HCT116 (cell line): ENCODE measurements around the gene RASL10A. TPM values are rescaled to one million over a fixed set of nuclear protein-coding genes. Genes with fewer than 3 reads are reported as not detected.

Experiments
- ATAC-seq: fragments of 200-7000 bp; cut with Tn5 transposase; 2 replicates; pipeline ENCODE4 v1.9.1; 2020; ENCODE audit warnings: mild to moderate bottlenecking, moderate library complexity
- BruUV-seq: library from RNA; stranded (reverse); fragments of 400-500 nt; replicated peaks from 2 replicates; lab custom pipeline; 2021; lab: Mats Ljungman, UMichigan
- CTCF ChIA-PET: fragments of 300-600 bp; sonication (Branson Sonifier 250); formaldehyde crosslinking; loops from one replicate; lab custom pipeline; 2021; ENCODE audit warnings: antibody characterized with exemption; lab: Charles Lee
- POLR2A ChIA-PET: fragments of 300-600, 350-600 bp; sonication (Branson Sonifier 250); formaldehyde crosslinking; loops from one replicate; lab custom pipeline; 2021; ENCODE audit warnings: antibody characterized with exemption; lab: Charles Lee
- RAD21 ChIA-PET, 2 experiments: fragments of 300-600 bp; sonication (Branson Sonifier 250); formaldehyde crosslinking; loops; one replicate each; lab custom pipeline; 2023; ENCODE audit warnings: low total read pairs in 2 of 2; ENCODE audit not compliant: uncharacterized antibody in 2 of 2, unreplicated experiment in 2 of 2, low non-redundant PET in 1 of 2; lab: Charles Lee
- DNase-seq: peaks from one replicate; pipeline ENCODE4 v3.0.0-alpha.2; 2010; ENCODE audit warnings: low read depth, low spot score
- H2AFZ ChIP-seq: fragments of 200-600 bp; shearing (Covaris generic), sonication (generic); 2 replicates; pipeline ENCODE4 v1.6.1; 2017; ENCODE audit warnings: low read depth, mixed run types, mixed read lengths, antibody characterized with exemption, low read length; ENCODE audit not compliant: poor library complexity, severe bottlenecking
- H3K27ac ChIP-seq: 2 replicates; pipeline ENCODE4 v1.5.1; 2012; ENCODE audit warnings: low read depth, low read length
- H3K27me3 ChIP-seq: fragments of 200-600 bp; sonication (generic); 2 replicates; pipeline ENCODE4 v1.6.1; 2016; ENCODE audit warnings: mixed run types, low read length, mixed read lengths; ENCODE audit not compliant: insufficient read depth
- H3K36me3 ChIP-seq, 2 experiments: fragments of 200-500 bp in 1 of 2; fragments of 200-600 bp in 1 of 2; sonication (Bioruptor generic) in 1 of 2; sonication (generic) in 1 of 2; 2 replicates each; pipeline versions ENCODE4 v1.5.1 to v1.6.1; 2014 to 2016; ENCODE audit warnings: low read length in 2 of 2, inconsistent platforms in 1 of 2, mixed read lengths in 1 of 2, mixed run types in 1 of 2; ENCODE audit not compliant: insufficient read depth in 2 of 2, control insufficient read depth in 1 of 2
- H3K4me1 ChIP-seq, 2 experiments: fragments of 200-600 bp in 1 of 2; sonication (generic) in 1 of 2; 2 replicates each; pipeline versions ENCODE4 v1.5.1 to v1.6.1; 2012 to 2017; ENCODE audit warnings: low read length in 2 of 2, inconsistent platforms in 1 of 2, mild to moderate bottlenecking in 1 of 2, mixed read lengths in 1 of 2, mixed run types in 1 of 2, moderate library complexity in 1 of 2; ENCODE audit not compliant: insufficient read depth in 2 of 2, control insufficient read depth in 1 of 2
- H3K4me2 ChIP-seq: fragments of 200-600 bp; sonication (generic); 2 replicates; pipeline ENCODE4 v1.6.1; 2017; ENCODE audit warnings: mixed run types, low read length, mixed read lengths
- H3K4me3 ChIP-seq, 2 experiments: fragments of 200-600 bp in 1 of 2; sonication (generic) in 1 of 2; replicated peaks in 1 of 2; 2 replicates each; pipeline ENCODE4 v1.5.1; 2011 to 2016; ENCODE audit warnings: low read length in 2 of 2, control low read depth in 1 of 2, low read depth in 1 of 2, mild to moderate bottlenecking in 1 of 2, mixed read lengths in 1 of 2, mixed run types in 1 of 2
- H3K79me2 ChIP-seq: fragments of 200-600 bp; sonication (generic); 2 replicates; pipeline ENCODE4 v1.6.1; 2017; ENCODE audit warnings: mild to moderate bottlenecking, mixed run types, low read length, moderate library complexity, mixed read lengths; ENCODE audit not compliant: insufficient read depth
- H3K9ac ChIP-seq: fragments of 200-600 bp; sonication (generic); 2 replicates; pipeline ENCODE4 v1.6.1; 2016; ENCODE audit warnings: low read length, mixed read lengths
- H3K9me2 ChIP-seq: fragments of 200-600 bp; sonication (generic), shearing (Covaris generic); 2 replicates; pipeline ENCODE4 v1.6.1; 2017; ENCODE audit warnings: mixed run types, mild to moderate bottlenecking, moderate library complexity; ENCODE audit not compliant: insufficient read depth
- H3K9me3 ChIP-seq, 2 experiments: fragments of 200-500 bp in 1 of 2; fragments of 200-600 bp in 1 of 2; sonication (Bioruptor generic) in 1 of 2; sonication (generic) in 1 of 2; 2 replicates each; pipeline ENCODE4 v1.6.1; 2014 to 2017; ENCODE audit warnings: low read length in 2 of 2, mixed read lengths in 2 of 2, inconsistent platforms in 1 of 2, low read depth in 1 of 2, mild to moderate bottlenecking in 1 of 2, mixed run types in 1 of 2, moderate library complexity in 1 of 2; ENCODE audit not compliant: control insufficient read depth in 1 of 2, insufficient read depth in 1 of 2
- H4K20me1 ChIP-seq: fragments of 200-600 bp; sonication (generic), shearing (Covaris generic); 2 replicates; pipeline ENCODE4 v1.6.1; 2017; ENCODE audit warnings: mixed run types, mild to moderate bottlenecking, moderate library complexity; ENCODE audit not compliant: insufficient read depth
- CBX3 ChIP-seq: IDR thresholded peaks from 2 replicates; pipeline ENCODE4 v1.6.1; 2012; ENCODE audit warnings: low read depth
- CEBPB ChIP-seq: IDR thresholded peaks from 2 replicates; pipeline ENCODE4 v1.6.1; 2012; ENCODE audit warnings: low read depth
- EGR1 ChIP-seq: IDR thresholded peaks from 2 replicates; pipeline ENCODE4 v1.6.1; 2012; ENCODE audit warnings: low read depth
- ELF1 ChIP-seq: IDR thresholded peaks from 2 replicates; pipeline ENCODE4 v1.6.1; 2012; ENCODE audit warnings: low read depth, borderline replicate concordance
- EZH2 ChIP-seq: fragments of 200-600 bp; sonication (generic); IDR thresholded peaks from 2 replicates; pipeline ENCODE4 v1.6.1; 2017; ENCODE audit warnings: antibody characterized with exemption, mixed run types
- FOSL1 ChIP-seq: IDR thresholded peaks from 2 replicates; pipeline ENCODE4 v1.6.1; 2012; ENCODE audit warnings: low read depth
- JUND ChIP-seq: IDR thresholded peaks from 2 replicates; pipeline ENCODE4 v1.6.1; 2012
- MAX ChIP-seq: IDR thresholded peaks from 2 replicates; pipeline ENCODE4 v1.6.1; 2012
- POLR2A ChIP-seq: IDR thresholded peaks from 2 replicates; pipeline ENCODE4 v1.7.0; 2011; ENCODE audit warnings: borderline replicate concordance; ENCODE audit not compliant: insufficient read depth, insufficient read length; ENCODE audit errors: extremely low read depth
- RAD21 ChIP-seq: IDR thresholded peaks from 2 replicates; pipeline ENCODE4 v1.6.1; 2012; ENCODE audit warnings: low read depth, mild to moderate bottlenecking
- REST ChIP-seq: IDR thresholded peaks from 2 replicates; pipeline ENCODE4 v1.6.1; 2012; ENCODE audit warnings: low read depth
- SIN3A ChIP-seq: IDR thresholded peaks from 2 replicates; pipeline ENCODE4 v1.6.1; 2012; ENCODE audit warnings: low read depth
- SRF ChIP-seq: IDR thresholded peaks from 2 replicates; pipeline ENCODE4 v1.6.1; 2012; ENCODE audit warnings: low read depth
- TCF7L2 ChIP-seq: IDR thresholded peaks from 2 replicates; pipeline ENCODE4 v1.7.0; 2011; ENCODE audit warnings: borderline replicate concordance, inconsistent platforms; ENCODE audit not compliant: insufficient read depth, insufficient read length; ENCODE audit errors: extremely low read depth
- YY1 ChIP-seq: IDR thresholded peaks from 2 replicates; pipeline ENCODE4 v1.6.1; 2011; ENCODE audit warnings: low read length, low read depth, moderate library complexity, mild to moderate bottlenecking; ENCODE audit not compliant: insufficient replicate concordance; ENCODE audit errors: extremely low read depth
- ZBTB33 ChIP-seq: IDR thresholded peaks from 2 replicates; pipeline ENCODE4 v1.6.1; 2011; ENCODE audit warnings: mild to moderate bottlenecking, low read length, moderate library complexity; ENCODE audit not compliant: insufficient replicate concordance; ENCODE audit errors: extremely low read depth
- ZFX ChIP-seq: fragments of 450-650 bp; IDR thresholded peaks from 2 replicates; pipeline ENCODE4 v1.6.1; 2017
- intact Hi-C: fragments of 100-400 bp; cut with micrococcal nuclease; formaldehyde crosslinking; loops from 2 replicates; pipeline ENCODE4 v1.10.0; 2022
- total RNA-seq: library from RNA; stranded (reverse); gene quantifications from one replicate; pipeline ENCODE4 v1.2.1, GENCODE V29; 2021; ENCODE audit not compliant: unreplicated experiment

The RASL10A gene
- total RNA-seq, 1 experiment from 2014 or later: 0.96 TPM

- peaks cover 18 to 38% of the 10 kb centered on the region in 2 experiments; a peak in 3 of 4 replicates for H3K36me3 ChIP-seq
- ChIA-PET RAD21 (no interaction called here), CTCF (no interaction called here), POLR2A (interaction anchor here (0.6 kb wide), 1 partner anchor 1640 kb away, joined by 3 read pairs; no protein-coding TSS in a partner anchor)
- BruUV-seq: no TSS peak
- H3K4me1 ChIP-seq: peaks cover 0 to 3% of the 10 kb centered on the region in 2 experiments; a peak in 1 of 4 replicates
- no peak overlapping the region for H3K27ac ChIP-seq
- no peak overlapping the region for H3K4me2 ChIP-seq
- H3K4me3 ChIP-seq: no peak overlapping the region
- H4K20me1 ChIP-seq: no peaks in the 10 kb centered on the region
- no peaks in the 10 kb centered on the region for H3K9me2 ChIP-seq
- ATAC-seq: no peak
- H3K79me2 ChIP-seq: no peaks in the 10 kb centered on the region
- no peak overlapping the region for H3K9ac ChIP-seq
- intact Hi-C loops: no loop called here
- no peaks in the 10 kb centered on the region for H3K27me3 ChIP-seq
- H3K9me3 ChIP-seq: no peaks in the 10 kb centered on the region
- H2AFZ ChIP-seq: no peak overlapping the region
- TF ChIP-seq YY1 (no peak), FOSL1 (no peak), EZH2 (no peak)
- TF ChIP-seq, all 23 proteins: peak for 0
- DNase-seq: no peak
These were observed 36.4 kb upstream of the RASL10A start for GRCh38 chr22:29351891-29352290.

GRCh38 chr22:29351042-29351441, 35.5 kb upstream of the RASL10A start:
- Histone ChIP-seq H2AFZ (no peak overlapping the region), H3K36me3 (peaks cover 18 to 44% of the 10 kb centered on the region in 2 experiments; a peak in 3 of 4 replicates), H3K27me3 (no peaks in the 10 kb centered on the region), H4K20me1 (no peaks in the 10 kb centered on the region), H3K4me2 (no peak overlapping the region), H3K9me3 (no peaks in the 10 kb centered on the region), H3K9ac (no peak overlapping the region), H3K79me2 (no peaks in the 10 kb centered on the region), H3K4me3 (no peak overlapping the region), H3K9me2 (no peaks in the 10 kb centered on the region), H3K4me1 (peaks cover 3 to 4% of the 10 kb centered on the region in 2 experiments; a peak in 3 of 4 replicates), H3K27ac (no peak overlapping the region)
- ChIA-PET CTCF (no interaction called here), POLR2A (no interaction called here), RAD21 (no interaction called here)
- DNase-seq (no peak), ATAC-seq (no peak)
- no TSS peak for BruUV-seq
- intact Hi-C loops: no loop called here
- TF ChIP-seq EGR1 (no peak), TCF7L2 (no peak), RAD21 (no peak), CBX3 (no peak), SRF (no peak), ELF1 (no peak), FOSL1 (no peak), REST (no peak), MAX (no peak), CEBPB (no peak), SIN3A (no peak), EZH2 (no peak), ZFX (no peak), YY1 (no peak), ZBTB33 (no peak), POLR2A (no peak), JUND (no peak)
